Breast epithelium (tissue), 3 donors: Measurements from ENCODE around the gene SPTBN1.

ENCODE experiments used
- POLR2A ChIP-seq: fragments of 450-650 bp; IDR thresholded peaks from one replicate; pipeline ENCODE4 v1.6.1; 2016; ENCODE audit warnings: antibody characterized with exemption, mild to moderate bottlenecking, moderate library complexity
- POLR2AphosphoS5 ChIP-seq, 3 donors: sonication (generic); formaldehyde crosslinking; IDR thresholded peaks; one replicate each; pipeline ENCODE4 v1.6.1; 2017; ENCODE audit warnings: antibody characterized with exemption in 3 of 3

DNA sequence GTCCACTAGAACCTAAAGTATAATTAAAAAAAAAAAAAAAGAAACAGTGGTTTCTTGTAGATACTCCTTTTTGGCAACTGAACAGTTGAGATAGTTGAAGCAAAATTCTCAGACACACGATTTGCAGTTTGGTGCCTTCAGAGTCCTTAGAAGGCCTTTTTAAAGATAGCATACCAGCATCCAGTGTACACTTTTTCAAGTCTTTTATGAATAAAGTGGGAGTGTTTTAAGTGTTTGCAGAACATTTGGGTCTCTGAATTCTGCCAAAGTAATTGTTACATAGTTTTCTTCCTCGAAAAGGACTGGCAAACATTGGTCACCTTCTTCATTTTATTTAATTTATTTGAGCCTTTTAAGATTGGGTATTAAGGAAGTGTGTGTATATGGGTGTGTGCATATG, 62.3 kb downstream of the SPTBN1 start:
- no peak for TF ChIP-seq POLR2AphosphoS5 (IDR thresholded peaks at IDR 0.05)
- TF ChIP-seq POLR2A = no peak
